Ishikawa (cell line): ENCODE results near the gene TERT.

Source experiments
- CEBPB ChIP-seq: IDR thresholded peaks from 2 replicates; pipeline ENCODE4 v1.6.1; 2012
- CREB1 ChIP-seq: IDR thresholded peaks from 2 replicates; pipeline ENCODE4 v1.6.1; 2012; ENCODE audit warnings: low read depth
- EGR1 ChIP-seq: IDR thresholded peaks from 2 replicates; pipeline ENCODE4 v1.6.1; 2012
- EP300 ChIP-seq: IDR thresholded peaks from 2 replicates; pipeline ENCODE4 v1.6.1; 2012; ENCODE audit warnings: borderline replicate concordance
- FOXM1 ChIP-seq: IDR thresholded peaks from 2 replicates; pipeline ENCODE4 v1.6.1; 2012; ENCODE audit warnings: low read depth, borderline replicate concordance
- MAX ChIP-seq: IDR thresholded peaks from 2 replicates; pipeline ENCODE4 v1.6.1; 2012
- NFIC ChIP-seq: IDR thresholded peaks from 2 replicates; pipeline ENCODE4 v1.6.1; 2012
- RAD21 ChIP-seq: IDR thresholded peaks from 2 replicates; pipeline ENCODE4 v1.6.1; 2012; ENCODE audit warnings: low read depth
- REST ChIP-seq: IDR thresholded peaks from 2 replicates; pipeline ENCODE4 v1.6.1; 2012; ENCODE audit warnings: low read depth, mild to moderate bottlenecking
- TAF1 ChIP-seq: IDR thresholded peaks from 2 replicates; pipeline ENCODE4 v1.6.1; 2012; ENCODE audit warnings: low read depth, mild to moderate bottlenecking
- TCF12 ChIP-seq: IDR thresholded peaks from 2 replicates; pipeline ENCODE4 v1.6.1; 2012; ENCODE audit warnings: low read depth
- TEAD4 ChIP-seq: IDR thresholded peaks from 2 replicates; pipeline ENCODE4 v1.6.1; 2012
- USF1 ChIP-seq: IDR thresholded peaks from 2 replicates; pipeline ENCODE4 v1.6.1; 2012
- YY1 ChIP-seq: IDR thresholded peaks from 2 replicates; pipeline ENCODE4 v1.6.1; 2012; ENCODE audit warnings: low read depth
- ZBTB7A ChIP-seq: IDR thresholded peaks from 2 replicates; pipeline ENCODE4 v1.6.1; 2012; ENCODE audit warnings: low read depth

The TERT gene

GRCh38 chr5:1231354-1231905 is 63.4 kb downstream of the TERT start:
- TF ChIP-seq YY1 (no peak), TAF1 (no peak), TCF12 (no peak), ZBTB7A (no peak), USF1 (no peak), FOXM1 (no peak), MAX (no peak), EGR1 (no peak), CEBPB (no peak), REST (no peak), RAD21 (no peak), EP300 (no peak), TEAD4 (no peak), NFIC (no peak), CREB1 (no peak)

GRCh38 chr5:1230551-1230950 is 64.3 kb downstream of the TERT start:
- TF ChIP-seq TEAD4, result no peak
- TF ChIP-seq REST, result no peak
- TF ChIP-seq RAD21, result no peak
- TF ChIP-seq USF1, result no peak
- no peak for TF ChIP-seq TAF1
- TF ChIP-seq MAX, result no peak
- TF ChIP-seq FOXM1, result no peak
- TF ChIP-seq CEBPB, result no peak
- TF ChIP-seq EP300, result no peak
- no peak for TF ChIP-seq EGR1
- TF ChIP-seq ZBTB7A, result no peak
- TF ChIP-seq CREB1, result no peak
- no peak for TF ChIP-seq YY1
- TF ChIP-seq TCF12, result no peak
- no peak for TF ChIP-seq NFIC

GRCh38 chr5:1229822-1230221 is 65.0 kb downstream of the TERT start:
- TF ChIP-seq EP300 (no peak), EGR1 (no peak), REST (no peak), YY1 (no peak), CREB1 (no peak), TCF12 (no peak), USF1 (no peak), ZBTB7A (no peak)

- no peak for TF ChIP-seq TCF12
- no peak for TF ChIP-seq RAD21
- TF ChIP-seq CREB1, result no peak
- no peak for TF ChIP-seq ZBTB7A
- no peak for TF ChIP-seq REST
- no peak for TF ChIP-seq TEAD4
- no peak for TF ChIP-seq FOXM1
- TF ChIP-seq TAF1, result no peak
- TF ChIP-seq MAX, result no peak
- TF ChIP-seq EGR1, result no peak
- no peak for TF ChIP-seq NFIC
Observed at GRCh38 chr5:1228120-1228519, 66.7 kb downstream of the TERT start.
